Thymus (tissue), 11 donors: ENCODE data around the gene ZFP91. TPM values are rescaled to one million over a fixed set of nuclear protein-coding genes. Genes with fewer than 3 reads are reported as not detected.
A peak's percentile ranks its signal among the peaks of the same experiment; 100 is the strongest.

Source experiments
- DNase-seq, 9 donors: peaks; one replicate each; pipeline ENCODE4 v3.0.0-alpha.2; 2013; ENCODE audit warnings: low spot score in 9 of 9, low read depth in 6 of 9, missing footprints in 1 of 9
- H3K27ac ChIP-seq, 2 donors: one replicate each; pipeline ENCODE4 v1.5.1; 2013; ENCODE audit warnings: control low read depth in 1 of 2, low read depth in 1 of 2, low read length in 1 of 2, mild to moderate bottlenecking in 1 of 2, moderate library complexity in 1 of 2
- H3K27me3 ChIP-seq, 2 donors: one replicate each; pipeline ENCODE4 v1.5.1; 2013; ENCODE audit warnings: low read length in 1 of 2; ENCODE audit not compliant: control insufficient read depth in 2 of 2, insufficient read depth in 1 of 2
- H3K36me3 ChIP-seq, 2 donors: one replicate each; pipeline ENCODE4 v1.5.1; 2013; ENCODE audit warnings: low read length in 1 of 2, mild to moderate bottlenecking in 1 of 2, moderate library complexity in 1 of 2; ENCODE audit not compliant: control insufficient read depth in 2 of 2, insufficient read depth in 2 of 2
- H3K4me1 ChIP-seq, 2 donors: one replicate each; pipeline ENCODE4 v1.5.1; 2013; ENCODE audit warnings: low read length in 2 of 2; ENCODE audit not compliant: control insufficient read depth in 2 of 2, insufficient read depth in 2 of 2
- H3K4me3 ChIP-seq, 2 donors: one replicate each; pipeline ENCODE4 v1.5.1; 2013; ENCODE audit warnings: low read length in 2 of 2, control low read depth in 1 of 2, mild to moderate bottlenecking in 1 of 2
- H3K9me3 ChIP-seq, 2 donors: one replicate each; pipeline ENCODE4 v1.5.1; 2013; ENCODE audit warnings: low read length in 1 of 2, mild to moderate bottlenecking in 1 of 2; ENCODE audit not compliant: control insufficient read depth in 2 of 2, insufficient read depth in 1 of 2
- WGBS: extraction: QIAGEN DNeasy Blood & Tissue Kit; methylation state at CpG from one replicate; pipeline ENCODE4 v1.1.7; 2013; 5-methylcytosine and 5-hydroxymethylcytosine counted together
- polyA plus RNA-seq: library from polyadenylated mRNA; stranded (reverse); fragments of 200-250 nt; gene quantifications from one replicate; pipeline ENCODE4 v1.2.3, GENCODE V29; 2013
- total RNA-seq: library from RNA; stranded (reverse); fragments of 120-200 nt; gene quantifications from one replicate; pipeline ENCODE4 v1.2.4, GENCODE V29; 2013
- donor health status: healthy.

Gene ZFP91
- total and polyA plus RNA-seq, 2 donors = 20.2 to 35.8 TPM

GRCh38 chr11:58578136-58578634 is 678 bp upstream of the ZFP91 start:
- DNase-seq = peak; percentile 94 to 98 (median 96)
- H3K27ac ChIP-seq = peak overlapping the region; percentile 100
- H3K36me3 ChIP-seq = peaks cover 0 to 4% of the 10 kb centered on the region in 2 donors
- H3K27me3 ChIP-seq = no peaks in the 10 kb centered on the region
- H3K4me3 ChIP-seq = peak overlapping the region; percentile 91 to 95
- H3K9me3 ChIP-seq = no peaks in the 10 kb centered on the region
- WGBS = under 1% methylated on average over 33 of the region's 33 CpGs
- peaks cover 19 to 21% of the 10 kb centered on the region in 2 donors for H3K4me1 ChIP-seq

GRCh38 chr11:58579192-58580129 is 598 bp downstream of the ZFP91 start:
- Histone ChIP-seq H3K4me1 (peaks cover 15 to 17% of the 10 kb centered on the region in 2 donors), H3K27ac (peak overlapping the region; percentile 98 to 99), H3K9me3 (no peaks in the 10 kb centered on the region), H3K36me3 (peaks cover 0 to 4% of the 10 kb centered on the region in 2 donors), H3K27me3 (no peaks in the 10 kb centered on the region), H3K4me3 (peak overlapping the region; percentile 80 to 95)
- peak; percentile 87 to 97 (median 94) for DNase-seq
- under 1% methylated on average over 78 of the region's 78 CpGs for WGBS

GRCh38 chr11:58580311-58580710 is 1.4 kb downstream of the ZFP91 start:
- 2% methylated on average over 2 of the region's 2 CpGs for WGBS
- DNase-seq = peak in 1 of 9 donors; percentile 20
- Histone ChIP-seq H3K27ac (peak overlapping the region in 1 of 2 donors; percentile 98), H3K27me3 (no peaks in the 10 kb centered on the region), H3K36me3 (peaks cover 0 to 5% of the 10 kb centered on the region in 2 donors), H3K4me3 (peak overlapping the region; percentile 80 to 95), H3K4me1 (peaks cover 15 to 17% of the 10 kb centered on the region in 2 donors), H3K9me3 (no peaks in the 10 kb centered on the region)

- Histone ChIP-seq H3K4me1 (peaks cover 4 to 6% of the 10 kb centered on the region in 2 donors), H3K4me3 (no peak overlapping the region), H3K36me3 (peaks cover 0 to 15% of the 10 kb centered on the region in 2 donors), H3K27ac (no peak overlapping the region), H3K9me3 (no peaks in the 10 kb centered on the region), H3K27me3 (no peaks in the 10 kb centered on the region)
- DNase-seq = no peak
- WGBS = 99% methylated on average over 1 of the region's 1 CpG
These were observed 3.6 kb downstream of the ZFP91 start for GRCh38 chr11:58582437-58582836.

GRCh38 chr11:58586998-58587397 is 8.1 kb downstream of the ZFP91 start:
- Histone ChIP-seq H3K9me3 (no peaks in the 10 kb centered on the region), H3K4me3 (no peak overlapping the region), H3K27ac (no peak overlapping the region), H3K36me3 (peaks cover 0 to 21% of the 10 kb centered on the region in 2 donors), H3K4me1 (peaks cover 0 to under 1% of the 10 kb centered on the region in 2 donors), H3K27me3 (no peaks in the 10 kb centered on the region)
- 82% methylated on average over 2 of the region's 2 CpGs for WGBS
- no peak for DNase-seq

GRCh38 chr11:58591659-58592058 is 12.8 kb downstream of the ZFP91 start:
- H3K27ac ChIP-seq = no peak overlapping the region
- H3K27me3 ChIP-seq = no peaks in the 10 kb centered on the region
- H3K9me3 ChIP-seq = no peaks in the 10 kb centered on the region
- H3K36me3 ChIP-seq = peaks cover 6 to 16% of the 10 kb centered on the region in 2 donors
- no peak overlapping the region for H3K4me3 ChIP-seq
- DNase-seq = no peak
- WGBS = 99% methylated on average over 3 of the region's 3 CpGs
- H3K4me1 ChIP-seq = peaks cover 14 to 16% of the 10 kb centered on the region in 2 donors

- peak in 1 of 9 donors; percentile 27 for DNase-seq
These were observed 14.1 kb downstream of the ZFP91 start for GRCh38 chr11:58592760-58593472.

GRCh38 chr11:58594826-58595225 is 16.0 kb downstream of the ZFP91 start:
- H3K36me3 ChIP-seq = peaks cover 6 to 12% of the 10 kb centered on the region in 2 donors
- 98% methylated on average over 4 of the region's 4 CpGs for WGBS
- no peak for DNase-seq
- H3K27ac ChIP-seq = peak overlapping the region in 1 of 2 donors; percentile 30
- no peaks in the 10 kb centered on the region for H3K9me3 ChIP-seq
- peaks cover 19 to 21% of the 10 kb centered on the region in 2 donors for H3K4me1 ChIP-seq
- H3K27me3 ChIP-seq = no peaks in the 10 kb centered on the region
- H3K4me3 ChIP-seq = no peak overlapping the region

More at GRCh38 chr11:58592760-58593472, 14.1 kb downstream of the ZFP91 start:
- Histone ChIP-seq H3K36me3 (peaks cover 6 to 16% of the 10 kb centered on the region in 2 donors), H3K9me3 (no peaks in the 10 kb centered on the region), H3K4me1 (peaks cover 19 to 21% of the 10 kb centered on the region in 2 donors), H3K27ac (no peak overlapping the region), H3K4me3 (no peak overlapping the region), H3K27me3 (no peaks in the 10 kb centered on the region)
- 90% methylated on average over 5 of the region's 5 CpGs for WGBS
